IPS DF 6.9 (cell line): Measurements from ENCODE around the gene KIRREL3.

ENCODE experiments used
- DNase-seq: peaks from one replicate; pipeline ENCODE4 v3.0.0-alpha.2; 2013; ENCODE audit warnings: low read depth, low spot score
- H3K27ac ChIP-seq: one replicate; pipeline ENCODE4 v1.5.1; 2013; ENCODE audit warnings: low read length, control low read depth
- H3K27me3 ChIP-seq: 2 replicates; pipeline ENCODE4 v1.6.1; 2013; ENCODE audit warnings: mild to moderate bottlenecking, low read length; ENCODE audit not compliant: control insufficient read depth, insufficient read depth
- H3K36me3 ChIP-seq: 2 replicates; pipeline ENCODE4 v1.6.1; 2013; ENCODE audit warnings: low read length; ENCODE audit not compliant: control insufficient read depth, insufficient read depth
- H3K4me1 ChIP-seq: 2 replicates; pipeline ENCODE4 v1.6.1; 2013; ENCODE audit warnings: low read length; ENCODE audit not compliant: control insufficient read depth, insufficient read depth
- H3K4me3 ChIP-seq: 2 replicates; pipeline ENCODE4 v1.5.1; 2013; ENCODE audit warnings: mild to moderate bottlenecking, low read length
- H3K9me3 ChIP-seq: 2 replicates; pipeline ENCODE4 v1.6.1; 2013; ENCODE audit warnings: low read length, inconsistent platforms; ENCODE audit not compliant: control insufficient read depth, insufficient read depth
- WGBS: extraction: QIAGEN DNeasy Blood & Tissue Kit; methylation state at CpG from one replicate; pipeline ENCODE4 v1.1.7; 2013; ENCODE audit warnings: mixed read lengths, missing lambda C conversion rate; ENCODE audit not compliant: insufficient read length, insufficient coverage; 5-methylcytosine and 5-hydroxymethylcytosine counted together

Gene KIRREL3

DNA sequence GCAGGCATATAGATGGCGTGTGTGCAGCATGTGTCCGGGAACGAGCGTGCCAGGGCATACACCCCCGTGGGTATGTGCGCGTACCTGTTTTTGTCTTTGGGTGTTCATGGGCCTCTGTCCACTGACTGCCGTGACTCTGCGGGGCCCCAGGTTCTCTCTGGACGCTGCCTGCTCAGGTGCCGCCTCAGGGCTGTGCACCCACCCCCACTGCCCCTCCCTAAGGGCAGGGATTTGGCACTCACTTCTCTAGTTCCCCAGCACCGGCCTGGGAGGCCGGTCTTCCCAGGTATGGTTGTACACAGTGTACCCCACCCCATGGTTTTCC, 533.6 kb downstream of the KIRREL3 start:
- Histone ChIP-seq H3K9me3 (no peaks in the 10 kb centered on the region), H3K27me3 (no peaks in the 10 kb centered on the region), H3K4me1 (peaks cover 5% of the 10 kb centered on the region), H3K4me3 (no peak overlapping the region), H3K27ac (no peak overlapping the region), H3K36me3 (no peaks in the 10 kb centered on the region)
- no CpG with 5 or more reads among the region's 13 CpGs for WGBS
- no peak for DNase-seq

DNA sequence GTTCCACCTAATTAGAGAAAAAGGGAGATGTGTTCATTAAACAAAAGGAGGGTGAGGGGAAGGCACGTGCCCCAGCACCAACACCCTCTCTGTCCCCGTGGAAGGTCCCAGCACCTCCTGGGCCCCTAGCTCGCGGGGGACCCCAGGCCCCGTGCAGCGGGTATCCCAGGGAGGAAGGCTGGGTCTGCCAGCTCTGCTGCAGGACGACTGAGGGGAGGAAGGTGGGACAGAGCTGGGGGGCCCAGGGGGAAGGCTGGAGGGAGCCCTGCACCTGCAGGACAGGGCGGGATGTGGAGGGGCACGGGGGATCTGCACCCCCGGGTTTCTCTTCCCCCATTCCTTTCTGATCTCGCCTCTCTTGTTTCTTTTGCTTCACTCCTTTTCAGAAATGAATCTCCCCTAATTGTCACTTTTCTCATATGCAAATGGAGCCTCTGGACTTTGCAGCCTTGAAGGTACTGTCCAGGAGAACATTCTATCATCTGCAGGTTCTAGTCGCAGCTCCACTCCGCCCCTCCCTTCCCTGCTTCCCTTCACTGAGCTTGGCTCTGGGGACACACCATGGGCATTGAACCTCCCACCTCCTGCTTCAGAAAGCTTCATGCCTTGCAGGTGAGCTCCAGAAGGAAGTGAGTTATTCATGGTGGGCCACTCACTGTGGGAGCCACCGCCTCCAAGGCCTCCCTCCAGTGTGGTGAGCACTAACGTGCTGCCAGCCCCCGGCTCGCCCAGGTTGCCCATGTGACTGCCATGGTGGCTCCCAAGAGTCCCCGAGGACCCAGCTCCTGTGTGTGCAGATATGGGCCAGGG, 534.1 kb downstream of the KIRREL3 start:
- no peak overlapping the region for H3K4me3 ChIP-seq
- WGBS = no CpG with 5 or more reads among the region's 18 CpGs
- H3K27ac ChIP-seq = no peak overlapping the region
- H3K9me3 ChIP-seq = no peaks in the 10 kb centered on the region
- no peaks in the 10 kb centered on the region for H3K36me3 ChIP-seq
- no peaks in the 10 kb centered on the region for H3K27me3 ChIP-seq
- peaks cover 5% of the 10 kb centered on the region for H3K4me1 ChIP-seq
- DNase-seq = no peak

DNA sequence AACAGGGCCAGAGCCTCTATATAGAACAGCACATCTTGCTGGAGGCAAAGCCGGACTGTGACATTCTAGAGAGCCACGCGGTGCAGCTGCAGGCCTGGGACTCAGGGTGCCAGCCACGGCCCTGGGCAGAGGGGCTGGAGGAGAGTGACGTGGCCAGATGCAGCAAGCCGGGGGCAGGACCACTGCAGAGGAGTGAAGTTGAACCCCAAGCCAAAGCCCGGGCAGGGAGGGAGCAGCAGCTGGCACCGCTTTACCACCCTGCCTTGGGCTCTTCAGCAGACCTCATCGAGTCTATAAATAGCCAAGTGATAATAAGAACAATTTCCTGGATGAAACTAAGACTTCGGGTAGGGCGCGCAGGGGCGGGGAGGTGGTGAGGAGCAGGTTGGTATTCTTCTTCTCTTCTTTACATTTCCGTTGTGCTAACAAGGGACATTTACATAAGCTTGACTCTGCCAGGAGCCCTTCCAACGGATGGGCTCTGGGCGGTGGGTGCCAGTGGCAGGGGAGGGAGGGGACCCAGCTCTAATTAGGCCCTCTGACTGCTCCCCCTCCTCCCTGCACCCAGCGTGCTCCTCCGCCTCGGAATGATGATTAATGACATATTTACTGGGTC, 534.9 kb downstream of the KIRREL3 start:
- Histone ChIP-seq H3K27me3 (no peaks in the 10 kb centered on the region), H3K4me1 (peaks cover 5% of the 10 kb centered on the region)

DNA sequence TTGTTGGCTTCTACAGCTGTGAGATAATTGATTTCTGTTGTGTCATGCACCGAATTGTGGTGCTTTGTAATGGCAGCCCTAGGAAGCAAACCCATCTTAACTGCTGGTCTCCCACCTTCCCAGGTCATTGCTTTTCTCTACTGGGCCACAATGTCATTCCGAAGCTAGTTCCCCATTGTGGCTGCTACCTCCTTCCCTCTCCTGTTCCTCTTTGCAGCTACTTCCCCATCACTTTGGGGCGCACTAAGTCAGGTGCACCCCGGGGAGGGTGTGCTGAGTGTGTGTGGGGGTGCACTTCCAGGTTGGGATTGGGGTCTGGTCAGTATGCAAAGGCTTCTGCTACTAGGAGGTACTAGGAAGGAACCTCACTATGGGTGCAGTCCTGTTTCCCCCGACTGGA, 535.8 kb downstream of the KIRREL3 start:
- no peaks in the 10 kb centered on the region for H3K9me3 ChIP-seq
- H3K4me1 ChIP-seq = peaks cover 5% of the 10 kb centered on the region
- WGBS = no CpG with 5 or more reads among the region's 5 CpGs
- no peak overlapping the region for H3K27ac ChIP-seq
- H3K36me3 ChIP-seq = no peaks in the 10 kb centered on the region
- no peak for DNase-seq
- H3K27me3 ChIP-seq = no peaks in the 10 kb centered on the region
- no peak overlapping the region for H3K4me3 ChIP-seq

More for the DNA sequence above, 534.9 kb downstream of the KIRREL3 start:
- Histone ChIP-seq H3K4me3 (no peak overlapping the region), H3K9me3 (no peaks in the 10 kb centered on the region), H3K36me3 (no peaks in the 10 kb centered on the region), H3K27ac (no peak overlapping the region)
- no peak for DNase-seq
- WGBS = no CpG with 5 or more reads among the region's 19 CpGs

DNA sequence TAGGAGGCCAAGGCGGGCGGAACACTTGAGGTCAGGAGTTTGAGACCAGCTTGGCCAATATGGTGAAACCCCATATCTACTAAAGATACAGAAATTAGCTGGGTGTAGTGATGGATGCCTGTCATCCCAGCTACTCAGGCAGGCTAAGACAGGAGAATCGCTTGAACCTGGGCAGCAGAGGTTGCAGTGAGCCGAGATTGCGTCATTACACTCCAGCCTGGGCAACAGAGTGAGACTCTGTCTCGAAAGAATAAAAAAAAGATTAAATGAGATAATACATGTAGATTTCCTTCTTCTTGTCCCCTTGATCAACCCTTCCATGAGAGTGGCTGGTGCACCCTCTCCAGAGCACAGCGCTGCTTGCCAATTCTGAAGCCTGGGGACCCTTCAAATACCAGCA, 538.1 kb downstream of the KIRREL3 start:
- no CpG with 5 or more reads among the region's 7 CpGs for WGBS
- no peaks in the 10 kb centered on the region for H3K9me3 ChIP-seq
- no peak for DNase-seq
- H3K4me3 ChIP-seq = no peak overlapping the region
- H3K4me1 ChIP-seq = peaks cover 5% of the 10 kb centered on the region
- H3K27ac ChIP-seq = no peak overlapping the region
- no peaks in the 10 kb centered on the region for H3K36me3 ChIP-seq
- H3K27me3 ChIP-seq = no peaks in the 10 kb centered on the region

DNA sequence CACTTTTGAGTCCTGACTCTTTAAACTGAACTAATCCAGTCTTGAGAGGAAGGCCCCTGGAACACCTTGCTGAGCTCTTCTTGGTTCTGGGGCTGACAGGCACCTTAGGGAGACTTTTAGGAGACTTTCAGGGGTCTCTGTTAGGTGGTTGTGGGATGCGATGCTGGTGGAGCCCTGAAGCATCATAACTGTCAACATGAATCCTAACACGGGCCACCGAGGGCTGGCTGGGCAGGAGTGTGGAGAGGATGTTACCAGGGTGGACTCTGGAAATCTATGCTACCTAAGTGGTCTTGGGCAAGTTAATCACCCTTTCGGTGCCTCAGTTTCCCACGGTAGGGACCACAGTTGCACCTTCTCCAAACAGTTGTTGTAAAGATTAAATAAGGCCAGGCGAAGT, 538.6 kb downstream of the KIRREL3 start:
- WGBS = no CpG with 5 or more reads among the region's 6 CpGs
- DNase-seq = no peak

DNA sequence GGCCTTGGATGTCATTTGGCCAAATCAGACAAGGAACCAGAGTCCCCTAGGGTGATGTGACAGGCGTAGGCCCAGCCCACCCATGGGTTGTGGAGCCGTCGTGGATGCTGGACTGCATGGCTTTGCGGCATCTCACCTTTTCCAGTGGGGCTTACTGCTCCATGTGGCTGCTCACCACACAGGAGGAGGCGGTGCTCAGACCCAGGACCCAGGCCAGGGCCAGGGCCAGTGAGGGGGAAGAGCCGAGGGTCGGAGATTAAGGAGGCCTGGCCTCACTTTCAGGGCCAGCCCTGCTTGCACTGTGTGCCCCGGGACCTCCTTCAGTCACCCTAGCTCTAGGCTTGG, 539.5 kb downstream of the KIRREL3 start:
- H3K36me3 ChIP-seq = no peaks in the 10 kb centered on the region
- H3K4me3 ChIP-seq = no peak overlapping the region
- H3K27ac ChIP-seq = no peak overlapping the region
- peaks cover 2% of the 10 kb centered on the region for H3K4me1 ChIP-seq
- H3K27me3 ChIP-seq = no peaks in the 10 kb centered on the region
- no peaks in the 10 kb centered on the region for H3K9me3 ChIP-seq
- no CpG with 5 or more reads among the region's 8 CpGs for WGBS
- DNase-seq = no peak

More for the DNA sequence above, 538.6 kb downstream of the KIRREL3 start:
- H3K4me1 ChIP-seq = peaks cover 5% of the 10 kb centered on the region
- no peak overlapping the region for H3K27ac ChIP-seq
- no peak overlapping the region for H3K4me3 ChIP-seq
- no peaks in the 10 kb centered on the region for H3K36me3 ChIP-seq
- no peaks in the 10 kb centered on the region for H3K9me3 ChIP-seq
- no peaks in the 10 kb centered on the region for H3K27me3 ChIP-seq

DNA sequence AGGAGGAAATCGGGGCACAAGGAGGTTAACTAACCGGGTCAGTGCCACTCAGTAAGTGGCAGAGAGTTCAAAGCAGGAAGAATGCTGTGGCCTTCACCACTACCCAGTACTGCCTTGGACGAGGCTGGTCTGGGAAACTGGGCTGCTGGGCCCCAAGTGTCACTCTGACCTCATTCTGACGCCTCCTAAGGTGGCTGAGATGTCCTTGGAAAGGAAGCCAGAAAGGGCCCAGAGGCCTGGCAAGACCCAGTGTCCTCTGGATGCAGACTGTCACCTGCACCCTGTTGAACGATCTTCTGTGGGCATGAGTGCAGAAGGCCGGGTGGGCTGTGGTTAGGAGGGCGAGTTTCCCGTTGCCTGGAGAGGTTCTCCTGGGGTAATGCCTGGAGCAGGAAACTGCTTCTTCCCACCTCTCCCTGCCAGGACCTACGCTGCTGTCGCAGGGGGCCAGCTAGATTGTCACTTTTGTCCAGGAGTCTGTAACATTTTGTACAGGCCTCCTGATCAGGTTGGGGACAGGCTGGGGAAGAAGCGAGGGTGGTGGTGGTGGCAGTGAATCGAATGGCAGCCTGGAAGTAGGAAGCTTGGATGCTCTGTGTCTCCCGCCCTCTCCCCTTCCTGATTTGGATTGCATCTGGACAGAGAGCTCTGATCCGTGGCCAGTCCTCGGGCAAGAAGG, 540.0 kb downstream of the KIRREL3 start:
- Histone ChIP-seq H3K4me3 (no peak overlapping the region), H3K4me1 (peaks cover 1% of the 10 kb centered on the region; the same call in 1 of the 2 replicates), H3K9me3 (no peaks in the 10 kb centered on the region), H3K27ac (no peak overlapping the region), H3K36me3 (no peaks in the 10 kb centered on the region), H3K27me3 (no peaks in the 10 kb centered on the region)
- no peak for DNase-seq
- WGBS = no CpG with 5 or more reads among the region's 15 CpGs

DNA sequence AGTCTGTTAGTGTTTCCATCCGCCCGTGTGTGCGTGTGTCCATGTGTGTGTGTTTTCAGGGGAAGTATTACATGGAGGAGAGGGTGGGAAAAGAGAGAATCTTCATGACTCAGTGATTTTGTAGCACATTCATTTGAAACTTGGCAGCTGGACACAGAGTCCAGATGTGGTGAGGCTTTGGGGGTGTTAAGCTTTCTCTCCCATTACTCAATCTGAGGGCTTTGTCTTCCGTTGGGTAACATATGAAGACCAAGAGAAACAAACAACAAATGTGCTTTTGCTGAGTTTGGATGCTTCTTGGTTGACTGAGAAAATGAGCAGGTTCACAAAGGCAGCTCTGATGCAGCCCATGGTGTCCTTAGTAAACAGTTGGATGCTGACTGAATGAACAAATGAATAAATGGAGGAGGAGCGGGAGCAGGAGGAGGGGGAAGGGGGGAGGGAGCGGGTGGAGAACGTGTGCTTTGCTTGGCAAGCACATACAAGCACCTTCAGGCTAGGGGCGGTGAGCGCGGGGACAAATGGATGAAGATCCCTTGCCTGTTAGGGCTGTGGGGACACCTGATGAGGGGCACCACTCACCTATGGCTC, 540.8 kb downstream of the KIRREL3 start:
- H3K4me3 ChIP-seq = no peak overlapping the region
- no peaks in the 10 kb centered on the region for H3K9me3 ChIP-seq
- no peaks in the 10 kb centered on the region for H3K4me1 ChIP-seq
- no peak for DNase-seq
- no peaks in the 10 kb centered on the region for H3K27me3 ChIP-seq
- H3K27ac ChIP-seq = no peak overlapping the region
- no peaks in the 10 kb centered on the region for H3K36me3 ChIP-seq
- no CpG with 5 or more reads among the region's 10 CpGs for WGBS

DNA sequence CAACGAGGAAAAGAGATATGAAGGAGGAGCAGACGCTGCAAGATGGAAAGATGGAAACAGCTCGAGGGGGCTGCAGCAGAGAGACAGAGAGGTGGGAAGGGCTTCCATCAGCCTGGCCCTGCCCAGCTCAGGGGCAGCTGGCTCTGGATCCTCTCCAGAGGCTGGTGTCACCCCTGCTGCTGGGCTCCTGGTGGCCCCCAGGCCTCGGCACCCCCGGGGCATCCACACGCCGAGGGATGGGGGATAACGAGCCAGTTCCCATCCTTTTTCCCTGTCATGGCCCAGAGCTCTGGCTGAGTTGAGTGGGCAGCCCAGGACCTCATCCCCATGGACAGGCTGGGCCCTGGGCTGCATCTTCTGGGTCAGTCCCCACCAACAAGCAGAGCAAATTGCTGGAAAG, 542.8 kb downstream of the KIRREL3 start:
- Histone ChIP-seq H3K27me3 (no peaks in the 10 kb centered on the region), H3K27ac (no peak overlapping the region), H3K9me3 (no peaks in the 10 kb centered on the region), H3K4me1 (no peaks in the 10 kb centered on the region), H3K4me3 (no peak overlapping the region), H3K36me3 (no peaks in the 10 kb centered on the region)
- no CpG with 5 or more reads among the region's 8 CpGs for WGBS
- DNase-seq = no peak
